PC-9 (cell line): ENCODE results near the gene TNFSF11.

ENCODE experiments used
- CTCF ChIP-seq: fragments of 200-600 bp; sonication (generic); conservative IDR thresholded peaks from 2 replicates; pipeline ENCODE4 v1.6.1; 2017; ENCODE audit warnings: mixed run types, antibody characterized with exemption, mild to moderate bottlenecking, moderate library complexity
- EZH2 ChIP-seq: fragments of 200-600 bp; sonication (generic); IDR thresholded peaks from 2 replicates; pipeline ENCODE4 v1.8.0; 2017; ENCODE audit warnings: antibody characterized with exemption, low read depth

GRCh38 chr13:42651936-42652641 lies 78.1 kb downstream of the TNFSF11 start:
- TF ChIP-seq CTCF (no peak), EZH2 (no peak)
